Liver (tissue), 9 donors: ENCODE data around the gene CLCN7. TPM values are rescaled to one million over a fixed set of nuclear protein-coding genes. Genes with fewer than 3 reads are reported as not detected.

ENCODE experiments used
- DNase-seq: peaks from one replicate; pipeline ENCODE4 v3.0.0-alpha.2; 2017; ENCODE audit warnings: low spot score
- H3K27ac ChIP-seq, 2 donors: one replicate each; pipeline ENCODE4 v1.7.0; 2013; ENCODE audit warnings: inconsistent platforms in 2 of 2, low read length in 2 of 2, control low read depth in 1 of 2, low read depth in 1 of 2, mild to moderate bottlenecking in 1 of 2
- H3K27me3 ChIP-seq, 4 donors: one replicate each; pipeline versions ENCODE4 v1.6.1 to v1.7.0; 2013; ENCODE audit warnings: low read length in 3 of 4, inconsistent platforms in 1 of 4, mild to moderate bottlenecking in 1 of 4, moderate library complexity in 1 of 4; ENCODE audit not compliant: control insufficient read depth in 4 of 4, insufficient read depth in 4 of 4
- H3K36me3 ChIP-seq, 4 donors: one replicate each; pipeline versions ENCODE4 v1.6.1 to v1.7.0; 2013; ENCODE audit warnings: low read length in 3 of 4, mild to moderate bottlenecking in 3 of 4, low read depth in 1 of 4, moderate library complexity in 1 of 4; ENCODE audit not compliant: control insufficient read depth in 4 of 4, insufficient read depth in 3 of 4
- H3K4me1 ChIP-seq, 4 donors: one replicate each; pipeline versions ENCODE4 v1.6.1 to v1.7.0; 2013; ENCODE audit warnings: low read length in 3 of 4, mild to moderate bottlenecking in 3 of 4, moderate library complexity in 1 of 4; ENCODE audit not compliant: control insufficient read depth in 4 of 4, insufficient read depth in 4 of 4
- H3K4me3 ChIP-seq, 3 donors: one replicate each; pipeline versions ENCODE4 v1.6.1 to v1.7.0; 2013; ENCODE audit warnings: low read length in 3 of 3, control low read depth in 1 of 3, low read depth in 1 of 3, mild to moderate bottlenecking in 1 of 3
- H3K9ac ChIP-seq, 2 donors: one replicate each; pipeline ENCODE4 v1.7.0; 2013; ENCODE audit warnings: low read length in 2 of 2, mild to moderate bottlenecking in 2 of 2, moderate library complexity in 2 of 2, control low read depth in 1 of 2, low read depth in 1 of 2
- H3K9me3 ChIP-seq, 4 donors: one replicate each; pipeline versions ENCODE4 v1.6.1 to v1.7.0; 2013; ENCODE audit warnings: low read length in 3 of 4; ENCODE audit not compliant: control insufficient read depth in 4 of 4
- EGR1 ChIP-seq, 2 donors: IDR thresholded peaks; 2 replicates each; pipeline ENCODE4 v1.6.1; 2016 to 2018; ENCODE audit warnings: antibody characterized with exemption in 2 of 2, low read depth in 2 of 2
- FOXA1 ChIP-seq: IDR thresholded peaks from 2 replicates; pipeline ENCODE4 v1.6.1; 2016; ENCODE audit warnings: antibody characterized with exemption
- FOXA2 ChIP-seq: IDR thresholded peaks from 2 replicates; pipeline ENCODE4 v1.6.1; 2016; ENCODE audit warnings: antibody characterized with exemption
- GABPA ChIP-seq, 2 donors: IDR thresholded peaks in 1 of 2; conservative IDR thresholded peaks in 1 of 2; 2 replicates each; pipeline ENCODE4 v1.6.1; 2016; ENCODE audit warnings: antibody characterized with exemption in 2 of 2, mild to moderate bottlenecking in 1 of 2, moderate library complexity in 1 of 2
- HNF4A ChIP-seq, 2 donors: conservative IDR thresholded peaks; 2 replicates each; pipeline ENCODE4 v1.6.1; 2016; ENCODE audit warnings: antibody characterized with exemption in 2 of 2, mild to moderate bottlenecking in 2 of 2
- HNF4G ChIP-seq: IDR thresholded peaks from 2 replicates; pipeline ENCODE4 v1.6.1; 2016; ENCODE audit warnings: antibody characterized with exemption
- NR2F2 ChIP-seq: IDR thresholded peaks from 2 replicates; pipeline ENCODE4 v1.6.1; 2016; ENCODE audit warnings: antibody characterized with exemption
- RAD21 ChIP-seq, 2 donors: IDR thresholded peaks; 2 replicates each; pipeline ENCODE4 v1.6.1; 2016; ENCODE audit warnings: antibody characterized with exemption in 2 of 2, mild to moderate bottlenecking in 2 of 2
- RXRA ChIP-seq, 2 donors: IDR thresholded peaks; 2 replicates each; pipeline ENCODE4 v1.6.1; 2017 to 2018; ENCODE audit warnings: antibody characterized with exemption in 2 of 2, mild to moderate bottlenecking in 1 of 2
- TAF1 ChIP-seq: conservative IDR thresholded peaks from 2 replicates; pipeline ENCODE4 v1.6.1; 2016; ENCODE audit warnings: antibody characterized with exemption, mild to moderate bottlenecking
- YY1 ChIP-seq: IDR thresholded peaks from 2 replicates; pipeline ENCODE4 v1.6.1; 2016; ENCODE audit warnings: antibody characterized with exemption, mild to moderate bottlenecking
- WGBS: extraction: QIAGEN DNeasy Blood & Tissue Kit; methylation state at CpG from one replicate; pipeline ENCODE4 v1.1.7; 2013; 5-methylcytosine and 5-hydroxymethylcytosine counted together
- polyA plus RNA-seq, 2 donors: library from polyadenylated mRNA; stranded (reverse) in 1 of 2; unstranded in 1 of 2; fragments of 200-250 nt in 1 of 2; fragments of >200 nt in 1 of 2; fragmentation: Nextera tagmentation in 1 of 2; extraction: Ambion mirVana in 1 of 2; gene quantifications; one replicate each; pipeline versions ENCODE4 v1.2.1 to v1.2.3, GENCODE V29; 2013 to 2015
- total RNA-seq, 2 donors: library from RNA; depleted of rRNA; stranded (reverse); fragments of >200 nt; gene quantifications; one replicate each; pipeline ENCODE4 v1.2.3, GENCODE V29; 2014
- TF ChIP-seq, protein P1 (sequence below): IDR thresholded peaks from 2 replicates; pipeline ENCODE4 v1.6.1; 2016; ENCODE audit warnings: antibody characterized with exemption
- TF ChIP-seq, protein P2 (sequence below): IDR thresholded peaks from 2 replicates; pipeline ENCODE4 v1.6.1; 2016; ENCODE audit warnings: antibody characterized with exemption
- TF ChIP-seq, protein P3 (sequence below): IDR thresholded peaks from 2 replicates; pipeline ENCODE4 v1.6.1; 2016; ENCODE audit warnings: antibody characterized with exemption, mild to moderate bottlenecking
- TF ChIP-seq, protein P4 (sequence below): fragments of 150-350 bp; IDR thresholded peaks from 2 replicates; pipeline ENCODE4 v1.5.1; 2017; ENCODE audit warnings: improper control_type of control experiment, low read depth, low read length; ENCODE audit not compliant: missing input control
- TF ChIP-seq, protein P5 (sequence below): IDR thresholded peaks from 2 replicates; pipeline ENCODE4 v1.6.1; 2016; ENCODE audit warnings: antibody characterized with exemption
- donor health status: healthy.
- donor health status: healthy.
- donor health status: healthy.
- donor health status: healthy.
- donor health status: healthy.

The CLCN7 gene
- total and polyA plus RNA-seq, 4 donors, result 13.9 to 36.2 (median 30.2) TPM

DNA sequence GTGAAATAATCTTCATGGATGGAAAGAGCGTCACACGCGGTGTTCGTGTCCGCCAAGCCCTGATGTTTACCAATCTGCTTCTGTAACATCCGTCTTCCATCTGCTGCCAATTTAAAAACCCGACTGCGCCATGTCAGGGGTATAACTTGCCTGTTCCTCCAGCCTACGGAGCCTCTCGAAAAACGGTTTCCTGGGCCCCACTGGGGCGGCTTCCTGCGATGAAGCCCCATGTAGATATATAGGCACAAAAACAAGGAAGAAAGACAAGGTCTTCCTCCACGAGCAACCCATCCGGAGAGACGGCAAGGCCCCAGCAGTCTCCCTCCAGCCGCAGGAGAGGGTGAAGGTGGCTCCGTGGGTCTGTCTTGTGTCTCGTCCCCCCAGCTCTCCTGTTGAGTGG is 13.8 kb upstream of the CLCN7 start, which contains the start of gene PTX4:
Gene PTX4 (minus strand): TSS at position 326 of the 400 bp plus-strand sequence. CDS start 35 bp downstream, at position 291.
- H3K4me1 ChIP-seq, result peaks cover 0 to 8% (median 6%) of the 10 kb centered on the region in 4 donors
- H3K4me3 ChIP-seq, result no peak within 1 kb of the TSS
- no peak within 1 kb of the TSS for H3K9ac ChIP-seq
- no peaks in the 10 kb centered on the region for H3K9me3 ChIP-seq
- H3K36me3 ChIP-seq, result no peaks in the 10 kb centered on the region
- no peak within 1 kb of the TSS for H3K27ac ChIP-seq
- DNase-seq, result no peak
- WGBS, result 87% methylated on average over 19 of the region's 19 CpGs
- TF ChIP-seq TAF1, result no peak
- TF ChIP-seq FOXA2, result no peak
- no peak for TF ChIP-seq RAD21 (IDR thresholded peaks at IDR 0.05)
- no peak for TF ChIP-seq EGR1 (IDR thresholded peaks at IDR 0.05; ENCODE audit: low read depth in 2 of 2)
- no peaks in the 10 kb centered on the region for H3K27me3 ChIP-seq

DNA sequence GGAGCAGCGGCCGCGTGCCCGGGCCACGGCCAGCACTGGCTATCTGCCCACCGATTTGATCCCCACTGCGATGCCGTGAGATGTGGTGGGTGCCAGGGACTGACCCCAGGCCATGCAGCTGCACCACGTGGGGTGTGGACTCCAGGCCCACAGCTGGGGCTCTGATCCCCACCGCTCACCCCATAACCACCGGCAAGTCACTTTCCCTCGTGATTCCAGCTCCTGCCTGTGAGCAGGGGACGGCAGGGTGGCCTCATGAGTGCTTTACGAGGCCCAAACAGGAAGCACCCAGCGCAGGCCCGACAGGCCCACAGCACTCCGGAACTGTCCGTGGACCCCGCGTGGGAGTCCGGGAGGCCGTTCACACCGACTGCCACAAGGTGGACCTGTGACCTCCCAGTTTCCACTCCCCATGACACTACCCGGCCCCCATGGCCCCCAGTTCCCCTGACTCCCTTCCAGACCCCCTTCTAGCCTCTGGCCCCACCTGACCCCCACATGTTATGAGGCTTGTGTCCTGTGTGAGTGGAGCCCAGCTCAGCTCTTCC is 13.3 kb upstream of the CLCN7 start:
- no peak overlapping the region for H3K4me3 ChIP-seq
- DNase-seq, result no peak
- H3K27ac ChIP-seq, result no peak overlapping the region
- no peaks in the 10 kb centered on the region for H3K9me3 ChIP-seq
- H3K9ac ChIP-seq, result no peak overlapping the region
- WGBS, result 85% methylated on average over 24 of the region's 24 CpGs
- no peaks in the 10 kb centered on the region for H3K36me3 ChIP-seq
- H3K27me3 ChIP-seq, result no peaks in the 10 kb centered on the region
- H3K4me1 ChIP-seq, result peaks cover 0 to 8% (median 6%) of the 10 kb centered on the region in 4 donors
- TF ChIP-seq, protein P1, sequence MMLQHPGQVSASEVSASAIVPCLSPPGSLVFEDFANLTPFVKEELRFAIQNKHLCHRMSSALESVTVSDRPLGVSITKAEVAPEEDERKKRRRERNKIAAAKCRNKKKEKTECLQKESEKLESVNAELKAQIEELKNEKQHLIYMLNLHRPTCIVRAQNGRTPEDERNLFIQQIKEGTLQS, result no peak
- TF ChIP-seq, protein P2, sequence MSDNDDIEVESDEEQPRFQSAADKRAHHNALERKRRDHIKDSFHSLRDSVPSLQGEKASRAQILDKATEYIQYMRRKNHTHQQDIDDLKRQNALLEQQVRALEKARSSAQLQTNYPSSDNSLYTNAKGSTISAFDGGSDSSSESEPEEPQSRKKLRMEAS, result no peak
- no peak for TF ChIP-seq GABPA (IDR thresholded peaks at IDR 0.05 in 1 of 2, conservative IDR thresholded peaks at IDR 0.05 in 1 of 2)
- TF ChIP-seq HNF4A (conservative IDR thresholded peaks at IDR 0.05), result no peak
- TF ChIP-seq, protein P3, sequence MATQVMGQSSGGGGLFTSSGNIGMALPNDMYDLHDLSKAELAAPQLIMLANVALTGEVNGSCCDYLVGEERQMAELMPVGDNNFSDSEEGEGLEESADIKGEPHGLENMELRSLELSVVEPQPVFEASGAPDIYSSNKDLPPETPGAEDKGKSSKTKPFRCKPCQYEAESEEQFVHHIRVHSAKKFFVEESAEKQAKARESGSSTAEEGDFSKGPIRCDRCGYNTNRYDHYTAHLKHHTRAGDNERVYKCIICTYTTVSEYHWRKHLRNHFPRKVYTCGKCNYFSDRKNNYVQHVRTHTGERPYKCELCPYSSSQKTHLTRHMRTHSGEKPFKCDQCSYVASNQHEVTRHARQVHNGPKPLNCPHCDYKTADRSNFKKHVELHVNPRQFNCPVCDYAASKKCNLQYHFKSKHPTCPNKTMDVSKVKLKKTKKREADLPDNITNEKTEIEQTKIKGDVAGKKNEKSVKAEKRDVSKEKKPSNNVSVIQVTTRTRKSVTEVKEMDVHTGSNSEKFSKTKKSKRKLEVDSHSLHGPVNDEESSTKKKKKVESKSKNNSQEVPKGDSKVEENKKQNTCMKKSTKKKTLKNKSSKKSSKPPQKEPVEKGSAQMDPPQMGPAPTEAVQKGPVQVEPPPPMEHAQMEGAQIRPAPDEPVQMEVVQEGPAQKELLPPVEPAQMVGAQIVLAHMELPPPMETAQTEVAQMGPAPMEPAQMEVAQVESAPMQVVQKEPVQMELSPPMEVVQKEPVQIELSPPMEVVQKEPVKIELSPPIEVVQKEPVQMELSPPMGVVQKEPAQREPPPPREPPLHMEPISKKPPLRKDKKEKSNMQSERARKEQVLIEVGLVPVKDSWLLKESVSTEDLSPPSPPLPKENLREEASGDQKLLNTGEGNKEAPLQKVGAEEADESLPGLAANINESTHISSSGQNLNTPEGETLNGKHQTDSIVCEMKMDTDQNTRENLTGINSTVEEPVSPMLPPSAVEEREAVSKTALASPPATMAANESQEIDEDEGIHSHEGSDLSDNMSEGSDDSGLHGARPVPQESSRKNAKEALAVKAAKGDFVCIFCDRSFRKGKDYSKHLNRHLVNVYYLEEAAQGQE, result no peak
- no peak for TF ChIP-seq FOXA2
- TF ChIP-seq, protein P4, sequence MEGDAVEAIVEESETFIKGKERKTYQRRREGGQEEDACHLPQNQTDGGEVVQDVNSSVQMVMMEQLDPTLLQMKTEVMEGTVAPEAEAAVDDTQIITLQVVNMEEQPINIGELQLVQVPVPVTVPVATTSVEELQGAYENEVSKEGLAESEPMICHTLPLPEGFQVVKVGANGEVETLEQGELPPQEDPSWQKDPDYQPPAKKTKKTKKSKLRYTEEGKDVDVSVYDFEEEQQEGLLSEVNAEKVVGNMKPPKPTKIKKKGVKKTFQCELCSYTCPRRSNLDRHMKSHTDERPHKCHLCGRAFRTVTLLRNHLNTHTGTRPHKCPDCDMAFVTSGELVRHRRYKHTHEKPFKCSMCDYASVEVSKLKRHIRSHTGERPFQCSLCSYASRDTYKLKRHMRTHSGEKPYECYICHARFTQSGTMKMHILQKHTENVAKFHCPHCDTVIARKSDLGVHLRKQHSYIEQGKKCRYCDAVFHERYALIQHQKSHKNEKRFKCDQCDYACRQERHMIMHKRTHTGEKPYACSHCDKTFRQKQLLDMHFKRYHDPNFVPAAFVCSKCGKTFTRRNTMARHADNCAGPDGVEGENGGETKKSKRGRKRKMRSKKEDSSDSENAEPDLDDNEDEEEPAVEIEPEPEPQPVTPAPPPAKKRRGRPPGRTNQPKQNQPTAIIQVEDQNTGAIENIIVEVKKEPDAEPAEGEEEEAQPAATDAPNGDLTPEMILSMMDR, result no peak
- no peak for TF ChIP-seq YY1
- no peak for TF ChIP-seq RXRA (IDR thresholded peaks at IDR 0.05)
- TF ChIP-seq NR2F2, result no peak
- TF ChIP-seq, protein P5, sequence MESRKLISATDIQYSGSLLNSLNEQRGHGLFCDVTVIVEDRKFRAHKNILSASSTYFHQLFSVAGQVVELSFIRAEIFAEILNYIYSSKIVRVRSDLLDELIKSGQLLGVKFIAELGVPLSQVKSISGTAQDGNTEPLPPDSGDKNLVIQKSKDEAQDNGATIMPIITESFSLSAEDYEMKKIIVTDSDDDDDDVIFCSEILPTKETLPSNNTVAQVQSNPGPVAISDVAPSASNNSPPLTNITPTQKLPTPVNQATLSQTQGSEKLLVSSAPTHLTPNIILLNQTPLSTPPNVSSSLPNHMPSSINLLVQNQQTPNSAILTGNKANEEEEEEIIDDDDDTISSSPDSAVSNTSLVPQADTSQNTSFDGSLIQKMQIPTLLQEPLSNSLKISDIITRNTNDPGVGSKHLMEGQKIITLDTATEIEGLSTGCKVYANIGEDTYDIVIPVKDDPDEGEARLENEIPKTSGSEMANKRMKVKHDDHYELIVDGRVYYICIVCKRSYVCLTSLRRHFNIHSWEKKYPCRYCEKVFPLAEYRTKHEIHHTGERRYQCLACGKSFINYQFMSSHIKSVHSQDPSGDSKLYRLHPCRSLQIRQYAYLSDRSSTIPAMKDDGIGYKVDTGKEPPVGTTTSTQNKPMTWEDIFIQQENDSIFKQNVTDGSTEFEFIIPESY, result no peak
- no peak for TF ChIP-seq HNF4G
- TF ChIP-seq EGR1 (IDR thresholded peaks at IDR 0.05; ENCODE audit: low read depth in 2 of 2), result no peak
- TF ChIP-seq FOXA1, result no peak
